Mesodermal cell (in vitro differentiated cells): ENCODE data around the gene SPIN2A. TPM values are rescaled to one million over a fixed set of nuclear protein-coding genes. Genes with fewer than 3 reads are reported as not detected.
"Not testable (repeated sequence)": the region's sequence is repeated elsewhere in the genome, so short reads cannot be mapped to it uniquely, and the experiment has no call there.

ENCODE experiments used
- H3K27ac ChIP-seq: 2 replicates; pipeline ENCODE4 v1.7.0; 2013; ENCODE audit warnings: mild to moderate bottlenecking, low read depth, low read length, moderate library complexity; ENCODE audit not compliant: severe bottlenecking
- H3K36me3 ChIP-seq: 2 replicates; pipeline ENCODE4 v1.7.1; 2013; ENCODE audit warnings: mild to moderate bottlenecking, low read length, moderate library complexity; ENCODE audit not compliant: control insufficient read depth, insufficient read depth
- H3K4me1 ChIP-seq: one replicate; pipeline ENCODE4 v1.7.1; 2013; ENCODE audit warnings: mild to moderate bottlenecking, low read length; ENCODE audit not compliant: insufficient read depth, control insufficient read depth, poor library complexity, severe bottlenecking
- H3K4me3 ChIP-seq: 2 replicates; pipeline ENCODE4 v1.7.0; 2013; ENCODE audit warnings: low read length, control low read depth, mild to moderate bottlenecking; ENCODE audit not compliant: insufficient read depth, poor library complexity, severe bottlenecking; ENCODE audit errors: extremely low read depth
- H3K9me3 ChIP-seq: 2 replicates; pipeline ENCODE4 v1.7.1; 2013; ENCODE audit warnings: mild to moderate bottlenecking, low read length, moderate library complexity; ENCODE audit not compliant: control insufficient read depth
- WGBS, 2 experiments: methylation state at CpG; one replicate each; pipeline ENCODE4 v1.1.5; 2013; ENCODE audit warnings: missing lambda C conversion rate in 2 of 2; ENCODE audit not compliant: insufficient coverage in 2 of 2; 5-methylcytosine and 5-hydroxymethylcytosine counted together
- polyA plus RNA-seq, 2 experiments: library from polyadenylated mRNA; stranded (reverse); fragments of 50-300 nt; gene quantifications; one replicate each; pipeline ENCODE4 v1.2.3, GENCODE V29; 2013

SPIN2A gene
- polyA plus RNA-seq (2013, experiment 1 of 2): 0.59 TPM
- 0.56 TPM for polyA plus RNA-seq (2013, experiment 2 of 2)

GRCh38 chrX:57137073-57137472, at the start of gene SPIN2A:
Gene SPIN2A (minus strand): TSS chrX:57137397. CDS start chrX:57136597, 800 bp downstream.
- H3K4me3 ChIP-seq: not testable (repeated sequence)
- WGBS, 2 experiments: 81 to 94% methylated on average over 5 to 6 of the region's 27 CpGs

GRCh38 chrX:57178605-57179004, 41.4 kb upstream of the SPIN2A start:
- Histone ChIP-seq H3K36me3 (no peaks in the 10 kb centered on the region), H3K9me3 (no peaks in the 10 kb centered on the region), H3K4me3 (no peak overlapping the region), H3K27ac (no peak overlapping the region), H3K4me1 (no peaks in the 10 kb centered on the region)

More at GRCh38 chrX:57137073-57137472, at the start of gene SPIN2A:
- H3K27ac ChIP-seq, H3K4me1 ChIP-seq, H3K9me3 ChIP-seq, H3K36me3 ChIP-seq: not testable (repeated sequence)

GRCh38 chrX:57177070-57177469, 39.9 kb upstream of the SPIN2A start:
- Histone ChIP-seq H3K9me3 (no peaks in the 10 kb centered on the region), H3K36me3 (no peaks in the 10 kb centered on the region), H3K4me3 (no peak overlapping the region), H3K27ac (no peak overlapping the region), H3K4me1 (no peaks in the 10 kb centered on the region)
- WGBS, 2 experiments: no CpG with 5 or more reads among the region's 1 CpG

- H3K27ac ChIP-seq: no peak overlapping the region
- no peak overlapping the region for H3K4me3 ChIP-seq
- no peaks in the 10 kb centered on the region for H3K36me3 ChIP-seq
- no peaks in the 10 kb centered on the region for H3K9me3 ChIP-seq
- WGBS, 2 experiments: 100% methylated on average over 1 of the region's 6 CpGs; no CpG with 5 or more reads in 1 of the 2 experiments
- H3K4me1 ChIP-seq: no peaks in the 10 kb centered on the region
Measured at GRCh38 chrX:57172544-57172943, 35.3 kb upstream of the SPIN2A start.

GRCh38 chrX:57156397-57157049, 19.3 kb upstream of the SPIN2A start:
- Histone ChIP-seq H3K4me3 (no peak overlapping the region), H3K36me3 (no peaks in the 10 kb centered on the region), H3K4me1 (no peaks in the 10 kb centered on the region), H3K9me3 (no peaks in the 10 kb centered on the region), H3K27ac (no peak overlapping the region)
- WGBS, 2 experiments: 0% methylated on average over 1 of the region's 5 CpGs; no CpG with 5 or more reads in 1 of the 2 experiments

GRCh38 chrX:57155171-57155570, 18.0 kb upstream of the SPIN2A start:
- Histone ChIP-seq H3K4me3 (no peak overlapping the region), H3K9me3 (no peaks in the 10 kb centered on the region), H3K36me3 (no peaks in the 10 kb centered on the region), H3K27ac (no peak overlapping the region), H3K4me1 (no peaks in the 10 kb centered on the region)
- WGBS, 2 experiments: no CpG with 5 or more reads among the region's 2 CpGs

GRCh38 chrX:57152222-57152621, 15.0 kb upstream of the SPIN2A start:
- WGBS, 2 experiments: 82 to 90% methylated on average over 2 to 5 of the region's 8 CpGs

GRCh38 chrX:57138674-57139073, 1.5 kb upstream of the SPIN2A start:
- Histone ChIP-seq H3K4me3 (no peak overlapping the region), H3K27ac (no peak overlapping the region), H3K36me3 (no peaks in the 10 kb centered on the region), H3K9me3 (no peaks in the 10 kb centered on the region), H3K4me1 (no peaks in the 10 kb centered on the region)
- WGBS, 2 experiments: no CpG with 5 or more reads among the region's 4 CpGs

More at GRCh38 chrX:57152222-57152621, 15.0 kb upstream of the SPIN2A start:
- not testable (repeated sequence) for H3K36me3 ChIP-seq, H3K9me3 ChIP-seq, H3K4me1 ChIP-seq, H3K4me3 ChIP-seq, H3K27ac ChIP-seq

GRCh38 chrX:57137501-57137900, 304 bp upstream of the SPIN2A start:
- H3K9me3 ChIP-seq: no peaks in the 10 kb centered on the region
- H3K4me3 ChIP-seq: no peak overlapping the region
- no CpG with 5 or more reads among the region's 1 CpG for WGBS, 2 experiments
- H3K27ac ChIP-seq: no peak overlapping the region
- H3K4me1 ChIP-seq: no peaks in the 10 kb centered on the region
- no peaks in the 10 kb centered on the region for H3K36me3 ChIP-seq

- not testable (repeated sequence) for H3K9me3 ChIP-seq, H3K36me3 ChIP-seq, H3K4me1 ChIP-seq, H3K27ac ChIP-seq, H3K4me3 ChIP-seq
- 100% methylated on average over 1 of the region's 3 CpGs; no CpG with 5 or more reads in 1 of the 2 experiments for WGBS, 2 experiments
Measured at GRCh38 chrX:57136589-57136988, 608 bp downstream of the SPIN2A start.

- Histone ChIP-seq H3K4me1 (no peaks in the 10 kb centered on the region), H3K27ac (no peak overlapping the region), H3K4me3 (no peak overlapping the region), H3K9me3 (no peaks in the 10 kb centered on the region), H3K36me3 (no peaks in the 10 kb centered on the region)
- no CpG with 5 or more reads among the region's 3 CpGs for WGBS, 2 experiments
Measured at GRCh38 chrX:57135287-57135686, 1.9 kb downstream of the SPIN2A start.
